ENCODE measurements around the gene ODAPH. TPM values are rescaled to one million over a fixed set of nuclear protein-coding genes. Genes with fewer than 3 reads are reported as not detected.
"Not testable (repeated sequence)": the region's sequence is repeated elsewhere in the genome, so short reads cannot be mapped to it uniquely, and the experiment has no call there.

ODAPH gene
- polyA plus RNA-seq (2013, experiment 1 of 2; ENCODE audit: insufficient read length), result not detected
- not detected for polyA plus RNA-seq (2013, experiment 2 of 2; ENCODE audit: insufficient read length)

- no peak for DNase-seq
Observed at GRCh38 chr4:75555294-75556164, at the start of gene ODAPH. TSS of gene ODAPH (plus strand) at chr4:75556066. CDS start at chr4:75556083, 17 bp downstream.

GRCh38 chr4:75509592-75509991, 46.3 kb upstream of the ODAPH start:
- DNase-seq, result not testable (repeated sequence)

GRCh38 chr4:75511841-75512240, 44.0 kb upstream of the ODAPH start:
- no peak for DNase-seq

GRCh38 chr4:75512386-75513211, 43.3 kb upstream of the ODAPH start:
- peak; percentile 23 for DNase-seq

- no peak for DNase-seq
Observed at GRCh38 chr4:75513526-75514130, 42.2 kb upstream of the ODAPH start.

GRCh38 chr4:75514131-75514948, 41.5 kb upstream of the ODAPH start, which contains the start of the genes RCHY1 and THAP6:
TSS of gene RCHY1 (minus strand) at chr4:75514403. CDS start at chr4:75514286, 117 bp downstream.
TSS of gene THAP6 (plus strand) at chr4:75514473. CDS start at chr4:75515453, 980 bp downstream.
- DNase-seq, result peak; percentile 96

- no peak for DNase-seq
Observed at GRCh38 chr4:75514949-75515612, 40.8 kb upstream of the ODAPH start.

- no peak for DNase-seq
Observed at GRCh38 chr4:75516144-75516543, 39.7 kb upstream of the ODAPH start.

GRCh38 chr4:75519452-75519851, 36.4 kb upstream of the ODAPH start:
- not testable (repeated sequence) for DNase-seq

GRCh38 chr4:75525086-75525485, 30.8 kb upstream of the ODAPH start:
- no peak for DNase-seq

- DNase-seq, result no peak
Observed at GRCh38 chr4:75525910-75526309, 30.0 kb upstream of the ODAPH start.

- DNase-seq, result no peak
Observed at GRCh38 chr4:75527482-75527881, 28.4 kb upstream of the ODAPH start.

- no peak for DNase-seq
Observed at GRCh38 chr4:75530556-75531322, 25.1 kb upstream of the ODAPH start.

- not testable (repeated sequence) for DNase-seq
Observed at GRCh38 chr4:75531536-75532143, 24.2 kb upstream of the ODAPH start.

- DNase-seq, result not testable (repeated sequence)
Observed at GRCh38 chr4:75533339-75533887, 22.5 kb upstream of the ODAPH start.

GRCh38 chr4:75533926-75534325, 21.9 kb upstream of the ODAPH start:
- DNase-seq, result not testable (repeated sequence)

GRCh38 chr4:75537308-75537707, 18.6 kb upstream of the ODAPH start:
- DNase-seq, result not testable (repeated sequence)

- peak; percentile 33 for DNase-seq
Observed at GRCh38 chr4:75542824-75543223, 13.0 kb upstream of the ODAPH start.

GRCh38 chr4:75544220-75544619, 11.6 kb upstream of the ODAPH start:
- not testable (repeated sequence) for DNase-seq

All from fibroblast of skin of scalp (primary cell).